Lower leg skin (tissue), 3 donors: ENCODE data around the gene APOL6.

ENCODE experiments used
- CTCF ChIP-seq, 3 donors: fragments of 450-650 bp; IDR thresholded peaks; one replicate each; pipeline ENCODE4 v1.5.1; 2016; ENCODE audit warnings: antibody characterized with exemption in 3 of 3, mild to moderate bottlenecking in 3 of 3, moderate library complexity in 2 of 3
- POLR2A ChIP-seq, 2 donors: fragments of 450-650 bp; IDR thresholded peaks; one replicate each; pipeline ENCODE4 v1.6.1; 2016 to 2017; ENCODE audit warnings: antibody characterized with exemption in 2 of 2, mild to moderate bottlenecking in 1 of 2, moderate library complexity in 1 of 2

DNA sequence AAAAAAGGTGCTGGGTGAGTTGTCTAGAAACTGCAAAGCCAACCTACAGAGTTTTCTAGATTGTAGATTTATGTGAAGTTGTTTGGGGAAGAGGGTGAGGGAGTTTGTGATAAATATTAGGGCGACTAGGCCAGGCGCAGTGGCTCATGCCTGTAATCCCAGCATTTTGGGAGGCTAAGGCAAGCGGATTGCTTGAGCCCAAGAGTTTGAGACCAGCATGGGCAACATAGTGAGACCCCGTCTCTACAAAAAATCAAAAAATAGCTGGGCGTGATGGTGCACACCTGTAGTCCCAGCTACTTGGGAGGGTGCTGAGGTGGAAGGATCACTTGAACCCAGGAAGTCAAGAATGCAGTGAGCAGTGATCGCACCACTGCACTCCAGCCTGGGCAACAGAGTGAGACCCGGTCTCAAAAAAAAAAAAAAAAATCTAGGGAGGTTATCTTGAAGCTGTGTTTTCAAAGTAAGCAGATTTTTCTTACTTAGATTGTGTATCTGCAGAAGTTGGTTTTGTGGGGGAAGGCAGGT lies 844 bp downstream of the APOL6 start:
- no peak for TF ChIP-seq POLR2A (IDR thresholded peaks at IDR 0.05)
- no peak for TF ChIP-seq CTCF (IDR thresholded peaks at IDR 0.05)
